Measurements from ENCODE around the gene RMRP. TPM values are rescaled to one million over a fixed set of nuclear protein-coding genes. Genes with fewer than 3 reads are reported as not detected.

RMRP gene
- total and polyA plus RNA-seq, 2 experiments from 2014 or later, result 20,944 TPM; not detected in 1

DNA sequence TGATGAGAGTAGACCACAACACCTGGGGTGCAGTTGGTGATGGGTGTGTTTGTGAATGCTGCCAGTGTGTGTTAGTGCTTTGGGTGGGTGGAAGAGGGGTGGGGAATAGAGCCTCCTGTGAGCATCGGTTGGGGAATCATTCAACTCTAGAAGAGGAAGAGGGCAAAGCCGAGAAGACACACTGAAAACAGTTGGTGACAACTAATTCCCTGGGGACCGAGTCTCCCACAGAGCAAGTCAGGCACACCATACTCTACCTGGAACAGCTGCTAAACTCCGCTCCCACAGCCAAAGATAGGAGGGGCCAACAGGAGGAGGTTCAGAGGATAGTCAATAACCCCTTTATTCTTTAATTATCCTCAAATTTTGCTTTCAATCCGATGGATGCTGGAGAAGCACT lies 8.7 kb upstream of the RMRP start:
- no peak for TF ChIP-seq EZH2 (IDR thresholded peaks at IDR 0.05; ENCODE audit: insufficient read depth, poor library complexity, severe bottlenecking)
- TF ChIP-seq EZH2phosphoT487 (IDR thresholded peaks at IDR 0.05; ENCODE audit: insufficient read depth, low read depth), result no peak
- Histone ChIP-seq H3K79me2 (ENCODE audit: insufficient read depth) (no peaks in the 10 kb centered on the region), H3K9me2 (ENCODE audit: insufficient read depth) (no peaks in the 10 kb centered on the region), H3K4me3 (no peak overlapping the region), H3K36me3 (ENCODE audit: low read depth) (no peaks in the 10 kb centered on the region), H3K4me1 (ENCODE audit: insufficient read depth) (no peaks in the 10 kb centered on the region), H3K27me3 (replicated peaks; ENCODE audit: insufficient read depth) (no peaks in the 10 kb centered on the region), H3K27ac (no peak overlapping the region), H3K4me2 (ENCODE audit: unreplicated experiment) (no peak overlapping the region), H3K9ac (no peak overlapping the region), H2AFZ (no peak overlapping the region), H4K20me1 (ENCODE audit: insufficient read depth) (no peaks in the 10 kb centered on the region), H3K9me3 (ENCODE audit: low read depth) (no peaks in the 10 kb centered on the region), H3F3A (ENCODE audit: insufficient read depth) (peaks cover 14% of the 10 kb centered on the region; the same call in 1 of the 2 replicates)
- no peak for DNase-seq
- in situ Hi-C loops (cut with MboI), result no loop called here
- WGBS, 2 experiments (ENCODE audit: low coverage in 1 of 2, low lambda C conversion rate in 2 of 2, missing lambda C conversion rate in 2 of 2), result 79 to 85% methylated on average over 4 to 5 of the region's 5 CpGs

DNA sequence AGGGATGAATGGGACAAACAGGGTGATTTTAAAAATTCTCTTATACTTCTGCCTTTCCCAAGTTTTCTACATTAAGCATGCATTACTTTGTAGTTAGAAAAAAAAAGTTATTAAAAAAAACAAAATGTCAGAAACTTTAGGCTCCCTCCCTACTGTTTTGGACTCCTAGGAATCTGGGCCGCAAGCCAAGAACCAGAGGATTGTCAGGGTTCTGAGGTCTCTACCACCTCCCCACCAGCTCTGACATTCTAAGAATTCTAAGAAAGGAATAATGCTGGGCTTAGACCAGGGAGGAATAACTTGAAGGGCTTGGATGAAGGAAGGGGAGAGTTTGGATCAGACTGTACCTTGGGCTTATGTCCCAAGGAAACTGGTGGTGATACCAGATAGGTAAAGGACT lies 8.2 kb upstream of the RMRP start:
- H3K36me3 ChIP-seq (ENCODE audit: low read depth), result no peaks in the 10 kb centered on the region
- H4K20me1 ChIP-seq (ENCODE audit: insufficient read depth), result no peaks in the 10 kb centered on the region

DNA sequence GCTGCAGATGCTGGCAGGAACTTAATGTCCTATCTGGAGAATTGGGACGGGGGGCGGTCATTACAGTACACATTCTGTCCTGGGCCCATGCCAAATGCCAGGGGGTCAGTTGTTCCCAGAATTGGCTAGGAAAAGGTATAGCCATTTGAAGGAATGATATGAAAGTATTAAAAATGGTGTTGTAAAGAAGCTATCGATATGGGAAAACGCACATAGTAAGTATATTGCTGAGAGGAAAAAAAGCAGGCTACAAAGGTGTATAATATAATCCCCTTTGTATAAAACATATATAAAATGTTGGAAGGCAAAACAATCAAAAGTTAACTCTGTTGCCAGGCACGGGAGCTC lies 7.6 kb upstream of the RMRP start:
- H4K20me1 ChIP-seq (ENCODE audit: insufficient read depth), result no peaks in the 10 kb centered on the region
- no peak for DNase-seq
- H3K79me2 ChIP-seq (ENCODE audit: insufficient read depth), result peaks cover 3% of the 10 kb centered on the region; the same call in 1 of the 2 replicates
- in situ Hi-C loops (cut with MboI), result no loop called here
- H3K9ac ChIP-seq, result peak overlapping the region; percentile 64
- TF ChIP-seq EZH2phosphoT487 (IDR thresholded peaks at IDR 0.05; ENCODE audit: insufficient read depth, low read depth), result no peak
- H3K9me2 ChIP-seq (ENCODE audit: insufficient read depth), result no peaks in the 10 kb centered on the region
- peaks cover 24% of the 10 kb centered on the region for H3F3A ChIP-seq (ENCODE audit: insufficient read depth)
- H3K4me1 ChIP-seq (ENCODE audit: insufficient read depth), result no peaks in the 10 kb centered on the region
- 27 to 29% methylated on average over 5 of the region's 5 CpGs for WGBS, 2 experiments (ENCODE audit: low coverage in 1 of 2, low lambda C conversion rate in 2 of 2, missing lambda C conversion rate in 2 of 2)
- peaks cover under 1% of the 10 kb centered on the region; the same call in 1 of the 2 replicates for H3K36me3 ChIP-seq (ENCODE audit: low read depth)
- peak overlapping the region; percentile 85 for H2AFZ ChIP-seq
- H3K4me3 ChIP-seq, result peak overlapping the region; percentile 80
- H3K27me3 ChIP-seq (replicated peaks; ENCODE audit: insufficient read depth), result no peaks in the 10 kb centered on the region
- H3K9me3 ChIP-seq (ENCODE audit: low read depth), result no peaks in the 10 kb centered on the region
- H3K4me2 ChIP-seq (ENCODE audit: unreplicated experiment), result peak overlapping the region; percentile 98
- H3K27ac ChIP-seq, result no peak overlapping the region

More for the DNA sequence above, 8.2 kb upstream of the RMRP start:
- in situ Hi-C loops (cut with MboI), result no loop called here
- Histone ChIP-seq H3K4me1 (ENCODE audit: insufficient read depth) (no peaks in the 10 kb centered on the region), H3K9me3 (ENCODE audit: low read depth) (no peaks in the 10 kb centered on the region), H3F3A (ENCODE audit: insufficient read depth) (peaks cover 18% of the 10 kb centered on the region; the same call in 1 of the 2 replicates), H2AFZ (no peak overlapping the region), H3K27ac (no peak overlapping the region), H3K9ac (no peak overlapping the region), H3K79me2 (ENCODE audit: insufficient read depth) (no peaks in the 10 kb centered on the region), H3K27me3 (replicated peaks; ENCODE audit: insufficient read depth) (no peaks in the 10 kb centered on the region), H3K9me2 (ENCODE audit: insufficient read depth) (no peaks in the 10 kb centered on the region), H3K4me2 (ENCODE audit: unreplicated experiment) (peak overlapping the region; percentile 11), H3K4me3 (no peak overlapping the region)
- WGBS, 2 experiments (ENCODE audit: low coverage in 1 of 2, low lambda C conversion rate in 2 of 2, missing lambda C conversion rate in 2 of 2), result 98 to 100% methylated on average over 1 of the region's 1 CpG
- DNase-seq, result no peak
- TF ChIP-seq EZH2phosphoT487 (IDR thresholded peaks at IDR 0.05; ENCODE audit: insufficient read depth, low read depth), result no peak
- TF ChIP-seq EZH2 (IDR thresholded peaks at IDR 0.05; ENCODE audit: insufficient read depth, poor library complexity, severe bottlenecking), result no peak

DNA sequence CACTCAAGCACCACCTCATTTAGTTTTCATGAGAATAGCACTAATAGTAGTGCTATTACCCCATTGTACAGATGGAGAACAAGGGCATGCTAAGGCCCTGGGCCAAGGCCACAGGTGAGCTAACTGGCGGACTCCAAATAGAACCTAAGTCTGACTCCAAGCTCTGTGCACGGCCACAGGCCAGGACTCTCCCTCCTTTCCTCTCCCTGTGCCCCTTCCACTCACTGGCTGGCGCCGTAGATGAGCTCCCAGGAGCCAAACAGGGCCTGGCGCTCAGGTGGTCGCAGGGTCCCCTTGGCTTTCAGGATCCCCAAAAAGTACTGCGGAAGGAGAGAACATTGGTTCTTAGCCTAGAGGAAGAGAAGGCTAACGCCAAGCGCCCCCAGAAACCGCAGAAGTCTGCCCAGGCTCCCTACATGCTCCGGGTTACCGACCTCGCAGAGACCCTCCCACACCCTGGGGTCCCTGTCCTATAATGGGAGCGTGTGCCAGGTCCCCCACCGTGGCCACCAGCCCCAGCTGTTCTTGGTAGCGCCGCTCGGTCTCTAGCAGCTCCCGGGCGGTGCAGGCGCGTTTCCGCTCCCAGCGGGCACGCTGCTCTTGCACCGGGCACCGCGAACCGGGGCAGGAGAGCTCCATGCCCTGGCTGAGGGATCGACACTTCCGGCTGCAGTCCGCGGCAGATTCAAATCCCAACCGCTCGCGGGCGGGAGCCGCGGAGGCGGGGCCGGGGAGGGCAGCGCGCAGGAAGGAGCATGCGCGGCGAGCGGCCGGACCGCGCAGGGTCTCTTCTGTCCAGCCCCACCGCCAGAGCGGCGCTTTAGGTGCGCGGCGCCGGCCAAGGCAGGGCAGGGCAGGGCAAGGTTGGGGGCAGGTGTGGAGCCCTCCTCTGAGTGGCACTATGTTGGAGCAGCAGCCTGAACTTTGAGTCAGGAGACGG lies 7.0 kb upstream of the RMRP start, which contains the start of gene ARHGEF39:
TSS of gene ARHGEF39 (minus strand) at position 665 of the 940 bp plus-strand sequence. CDS start at position 639, 26 bp downstream.
- in situ Hi-C loops (cut with MboI), result no loop called here
- Histone ChIP-seq H2AFZ (peak within 1 kb of the TSS; percentile 85), H3K27me3 (replicated peaks; ENCODE audit: insufficient read depth) (no peaks in the 10 kb centered on the region), H3K9ac (peak within 1 kb of the TSS; percentile 64), H3K27ac (no peak within 1 kb of the TSS), H4K20me1 (ENCODE audit: insufficient read depth) (no peaks in the 10 kb centered on the region), H3K4me1 (ENCODE audit: insufficient read depth) (0 out of 2 replicates have a peak, but pooled peaks cover 4% of the 10 kb centered on the region), H3F3A (ENCODE audit: insufficient read depth) (peaks cover 30% of the 10 kb centered on the region), H3K4me2 (ENCODE audit: unreplicated experiment) (peak within 1 kb of the TSS; percentile 98), H3K79me2 (ENCODE audit: insufficient read depth) (peaks cover 9% of the 10 kb centered on the region; the same call in 1 of the 2 replicates), H3K9me3 (ENCODE audit: low read depth) (no peaks in the 10 kb centered on the region), H3K4me3 (peak within 1 kb of the TSS; percentile 80), H3K36me3 (ENCODE audit: low read depth) (peaks cover 5% of the 10 kb centered on the region; the same call in 1 of the 2 replicates), H3K9me2 (ENCODE audit: insufficient read depth) (no peaks in the 10 kb centered on the region)
- peak; percentile 91 for DNase-seq
- WGBS, 2 experiments (ENCODE audit: low coverage in 1 of 2, low lambda C conversion rate in 2 of 2, missing lambda C conversion rate in 2 of 2), result 5% methylated on average over 42 to 58 of the region's 58 CpGs
- no peak for TF ChIP-seq EZH2phosphoT487 (IDR thresholded peaks at IDR 0.05; ENCODE audit: insufficient read depth, low read depth)
- TF ChIP-seq EZH2 (IDR thresholded peaks at IDR 0.05; ENCODE audit: insufficient read depth, poor library complexity, severe bottlenecking), result no peak

Measured in GM23248 (cell line).